ENCODE results near the gene PAOX. TPM values are rescaled to one million over a fixed set of nuclear protein-coding genes. Genes with fewer than 3 reads are reported as not detected.

Gene PAOX
- total RNA-seq (2014; rRNA removed; shearing (Covaris generic)) = 0.48 and 2.1 TPM in 2 replicates

DNA sequence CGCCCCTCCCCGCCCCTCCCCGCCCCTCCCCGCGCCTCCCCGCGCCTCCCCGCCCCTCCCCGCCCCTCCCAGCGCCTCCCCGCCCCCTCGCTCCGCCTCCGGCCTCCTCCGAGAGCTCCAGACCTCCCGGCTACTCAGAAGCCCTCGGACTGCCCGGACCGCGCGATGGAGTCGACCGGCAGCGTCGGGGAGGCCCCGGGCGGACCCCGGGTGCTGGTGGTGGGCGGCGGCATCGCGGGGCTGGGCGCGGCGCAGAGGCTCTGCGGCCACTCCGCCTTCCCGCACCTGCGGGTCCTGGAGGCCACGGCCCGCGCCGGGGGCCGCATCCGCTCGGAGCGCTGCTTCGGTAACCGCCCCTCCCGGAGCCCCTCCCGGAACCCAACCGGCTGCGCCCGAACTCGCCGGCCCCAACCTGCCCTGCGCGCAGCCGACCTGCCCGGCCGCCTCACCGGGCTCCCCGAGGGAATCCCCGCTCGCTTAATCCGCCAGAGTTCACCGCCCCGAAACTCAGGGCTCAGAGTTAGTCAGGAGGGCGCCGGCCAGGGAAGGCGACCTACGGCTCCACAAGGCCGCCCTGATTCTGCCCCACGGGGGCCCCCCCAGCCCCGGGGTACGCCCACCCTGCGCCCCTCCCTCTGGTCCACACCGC, at the start of gene PAOX:
TSS of gene PAOX (plus strand) at position 111 of the 649 bp plus-strand sequence. CDS start at position 166, 55 bp downstream.
- peak; percentile 44 for DNase-seq (ENCODE audit: low read depth)

DNA sequence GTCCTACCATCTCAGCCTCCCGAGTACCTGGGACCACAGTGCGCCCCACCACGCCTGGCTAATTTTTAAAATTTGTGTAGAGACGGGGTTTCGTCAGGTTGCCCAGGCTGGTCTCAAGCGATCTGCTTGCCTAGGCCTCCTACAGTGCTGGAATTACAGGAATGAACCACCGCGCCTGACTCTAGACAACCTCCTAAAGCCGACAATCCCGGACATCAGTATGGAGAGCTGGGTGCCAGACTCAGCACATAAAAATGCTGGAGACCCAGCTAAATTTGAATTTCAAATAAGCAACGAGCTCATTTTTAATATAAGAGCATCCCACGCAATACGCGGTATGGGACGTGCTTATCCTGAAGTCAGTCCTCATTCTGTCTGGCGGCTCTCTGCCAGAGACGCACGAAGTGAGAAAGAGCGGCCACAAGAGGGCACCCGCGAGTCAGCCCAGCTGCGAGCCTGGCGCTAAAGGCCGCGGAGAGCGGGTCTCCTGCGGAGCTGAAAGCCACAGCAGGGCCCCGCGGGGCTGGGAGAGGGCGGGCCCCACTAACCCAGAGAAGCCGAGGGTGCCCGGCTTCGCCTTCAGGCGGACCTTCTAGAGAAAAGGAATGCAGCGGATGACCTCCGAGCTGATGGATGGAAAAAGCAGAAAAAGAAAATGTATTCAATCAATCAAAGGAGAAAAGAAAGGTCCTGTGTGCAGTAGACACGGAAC, 49.4 kb upstream of the PAOX start:
- peak; percentile 80 for DNase-seq (ENCODE audit: low read depth)

DNA sequence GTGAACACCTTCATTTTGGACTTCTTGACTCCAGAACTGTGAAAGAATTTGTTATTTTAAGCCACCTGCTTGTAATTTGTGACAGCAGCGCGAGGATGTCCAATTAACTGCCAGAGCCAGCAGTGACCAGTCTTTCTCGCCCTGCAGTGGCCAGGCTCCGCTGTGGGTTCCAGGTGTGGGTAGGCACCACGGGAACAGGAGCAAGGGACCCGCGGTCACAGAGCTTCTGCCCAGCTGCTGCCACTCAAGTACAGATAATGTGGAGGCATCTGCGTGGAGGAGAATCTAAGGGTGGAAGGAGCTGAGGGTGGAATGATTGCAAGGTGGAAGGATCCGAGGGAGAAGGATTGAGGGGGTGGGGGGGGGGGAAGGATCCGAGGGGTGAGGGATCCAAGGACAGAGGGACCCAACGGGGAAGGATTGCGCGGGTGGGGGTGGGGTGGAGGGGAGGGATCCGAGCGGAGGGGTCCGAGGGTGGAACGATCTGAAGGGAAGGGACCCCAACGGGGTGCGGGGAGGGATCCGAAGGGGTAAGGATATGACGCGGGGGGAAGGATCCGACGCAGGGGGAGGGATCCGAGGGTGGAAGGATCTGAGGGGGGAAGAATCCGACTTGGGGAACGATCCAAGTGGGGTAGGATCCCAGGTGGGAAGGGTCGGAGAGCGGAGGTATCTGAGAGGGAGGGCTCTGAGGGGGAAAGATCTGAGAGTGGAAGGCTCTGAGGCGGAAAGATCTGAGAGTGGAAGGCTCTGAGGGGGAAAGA, 45.9 kb upstream of the PAOX start:
- DNase-seq (ENCODE audit: low read depth) = no peak

DNA sequence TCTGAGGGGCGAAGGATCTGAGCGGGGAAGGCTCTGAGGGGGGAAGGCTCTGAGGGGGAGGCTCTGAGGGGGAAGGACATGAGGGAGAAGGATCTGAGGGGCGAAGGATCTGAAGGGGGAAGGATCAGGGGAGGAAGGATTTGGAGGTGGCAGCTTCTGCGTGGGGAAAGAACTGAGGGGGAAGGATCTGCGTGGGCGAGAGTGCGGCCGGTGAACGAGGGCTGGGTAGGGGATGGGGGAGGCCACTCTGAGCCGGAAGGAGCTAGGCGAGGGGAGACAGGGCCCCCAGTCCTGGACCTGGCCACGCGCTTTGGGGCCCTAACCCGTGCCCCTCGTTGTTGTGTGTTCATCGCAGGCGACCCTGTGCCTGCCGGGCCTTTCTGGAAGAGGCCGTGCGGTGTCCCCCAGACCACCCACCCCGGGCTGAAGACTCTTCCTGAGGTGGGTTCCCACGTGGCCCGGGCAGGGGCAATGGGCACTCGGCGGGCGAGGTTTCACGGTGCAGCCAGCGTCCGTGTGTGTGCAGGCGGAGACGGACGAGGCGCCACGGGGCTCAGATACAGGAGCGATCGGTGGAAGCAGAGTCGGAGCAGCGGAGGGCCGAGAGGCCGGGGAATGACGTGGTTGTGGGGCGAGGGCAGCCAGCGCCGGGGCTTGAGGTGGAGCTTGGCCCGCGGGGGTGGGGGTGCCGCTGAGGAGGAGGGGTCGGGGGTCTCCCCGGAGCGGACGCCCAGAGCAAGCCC, 44.4 kb upstream of the PAOX start:
- peak; percentile 30 for DNase-seq (ENCODE audit: low read depth)

DNA sequence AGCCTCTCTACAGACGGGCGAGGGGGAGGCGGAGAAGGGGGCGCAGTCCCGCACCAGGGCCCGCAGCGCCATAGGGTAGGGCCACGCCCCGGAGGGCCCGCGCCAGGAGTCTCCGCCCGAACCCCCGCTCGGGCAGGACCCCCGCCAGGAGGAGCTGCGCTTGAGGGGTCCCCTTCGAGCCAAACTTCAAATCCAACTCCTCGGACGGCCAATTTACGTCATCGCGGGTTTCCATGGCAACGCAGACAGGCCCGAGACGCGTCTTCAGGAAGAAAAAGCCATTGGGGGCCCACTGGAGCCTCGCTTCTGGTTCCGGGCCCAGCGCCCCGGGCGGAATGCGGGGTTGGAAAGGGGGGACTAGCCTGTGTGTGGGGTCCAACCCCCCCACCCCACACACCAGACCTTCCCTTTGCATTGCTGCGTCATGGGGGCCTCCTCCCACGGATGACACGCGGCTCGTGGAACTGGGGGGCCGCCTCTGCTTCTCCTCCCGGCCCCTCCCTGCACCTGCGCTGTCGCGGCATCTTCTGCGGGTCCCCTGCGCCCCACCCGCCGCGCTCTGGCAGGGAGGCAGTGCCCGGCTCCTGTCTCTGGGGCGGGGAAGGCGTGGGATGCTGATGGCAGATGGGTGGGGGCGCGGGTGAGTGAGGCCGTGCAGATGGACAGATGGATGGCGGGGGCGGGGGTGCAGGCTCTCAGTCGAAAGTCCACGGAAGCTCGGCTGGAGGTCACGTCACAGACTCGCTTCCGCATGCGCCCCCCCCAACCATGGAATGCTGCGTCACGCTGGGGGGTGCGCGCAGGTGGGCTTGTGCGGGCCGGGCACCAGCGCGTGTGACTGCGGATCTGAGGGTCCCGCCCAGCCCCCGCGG, 43.6 kb upstream of the PAOX start:
- peak; percentile 45 for DNase-seq (ENCODE audit: low read depth)

DNA sequence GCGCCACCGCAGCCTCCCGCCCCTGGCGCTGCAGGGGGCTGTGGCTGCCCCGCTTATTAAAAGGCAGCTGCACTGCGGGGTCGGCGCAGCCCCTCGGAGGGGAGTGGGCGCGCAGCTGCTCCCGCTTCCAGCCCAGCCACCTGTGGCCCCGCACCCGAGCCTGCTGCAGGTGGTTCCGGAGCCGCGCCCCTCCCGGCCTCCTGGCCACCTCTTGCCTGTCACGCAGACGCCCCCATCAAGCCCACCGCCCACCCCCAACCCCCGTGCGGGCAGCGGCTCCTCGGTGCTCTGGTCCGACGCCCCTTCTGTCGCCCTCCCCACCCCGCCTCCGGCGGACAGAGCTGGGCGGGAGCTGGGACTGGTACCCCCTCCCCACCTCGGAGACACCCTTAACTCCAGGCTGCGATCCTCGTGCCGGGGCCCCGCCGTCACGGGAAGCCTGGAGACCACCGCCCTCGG, 42.9 kb upstream of the PAOX start:
- no peak for DNase-seq (ENCODE audit: low read depth)

DNA sequence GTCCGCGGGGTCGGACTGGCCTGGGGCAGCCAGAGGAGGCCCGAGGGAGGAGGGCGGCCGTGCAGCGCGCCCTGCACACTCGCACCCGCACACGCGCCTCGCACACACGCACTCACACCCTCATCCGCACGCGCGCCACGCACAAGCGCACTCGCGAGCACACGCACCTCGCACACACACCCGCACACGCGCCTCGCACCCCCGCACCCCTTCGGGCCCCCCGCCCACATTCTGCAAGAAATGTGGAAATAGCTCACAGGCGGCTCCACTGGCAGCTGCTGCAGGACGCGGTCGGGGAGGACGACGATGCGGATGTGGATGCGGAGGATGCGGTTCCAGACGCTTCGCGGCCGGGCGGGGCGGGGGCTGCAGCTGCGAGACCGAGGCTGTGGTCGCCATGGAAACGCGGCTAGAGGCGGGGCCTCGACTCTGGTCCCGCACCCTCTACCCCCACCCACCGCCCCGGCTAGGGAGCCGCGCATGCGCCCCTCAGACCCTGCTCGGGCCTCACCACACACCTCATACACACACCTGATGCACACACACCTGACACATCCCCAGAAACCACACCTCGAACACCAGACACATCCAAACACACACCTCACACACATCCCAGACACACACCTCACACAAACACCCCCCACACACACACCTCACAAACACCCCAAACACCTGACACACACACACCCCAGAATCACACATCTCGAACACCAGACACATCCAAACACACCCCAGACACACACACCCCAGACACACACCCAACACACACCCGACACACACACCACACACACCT, 42.3 kb upstream of the PAOX start, which contains the start of gene CALY:
TSS of gene CALY (minus strand) at position 320 of the 793 bp plus-strand sequence. CDS start 7,907 bp downstream, outside the sequence.
- DNase-seq (ENCODE audit: low read depth) = no peak

DNA sequence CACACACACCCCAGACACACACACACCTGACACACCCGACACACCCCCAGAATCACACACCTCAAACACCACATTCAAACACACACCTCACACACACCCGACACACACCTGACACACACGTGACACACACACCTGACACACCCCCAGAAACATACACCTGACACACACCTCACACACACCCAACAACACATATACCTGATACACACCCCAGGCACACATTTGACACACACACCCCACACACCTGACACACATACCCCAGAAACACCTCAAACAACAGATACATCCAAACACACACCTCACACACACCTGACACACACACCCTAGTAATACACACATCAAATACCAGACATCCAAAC, 41.7 kb upstream of the PAOX start:
- DNase-seq (ENCODE audit: low read depth) = no peak

DNA sequence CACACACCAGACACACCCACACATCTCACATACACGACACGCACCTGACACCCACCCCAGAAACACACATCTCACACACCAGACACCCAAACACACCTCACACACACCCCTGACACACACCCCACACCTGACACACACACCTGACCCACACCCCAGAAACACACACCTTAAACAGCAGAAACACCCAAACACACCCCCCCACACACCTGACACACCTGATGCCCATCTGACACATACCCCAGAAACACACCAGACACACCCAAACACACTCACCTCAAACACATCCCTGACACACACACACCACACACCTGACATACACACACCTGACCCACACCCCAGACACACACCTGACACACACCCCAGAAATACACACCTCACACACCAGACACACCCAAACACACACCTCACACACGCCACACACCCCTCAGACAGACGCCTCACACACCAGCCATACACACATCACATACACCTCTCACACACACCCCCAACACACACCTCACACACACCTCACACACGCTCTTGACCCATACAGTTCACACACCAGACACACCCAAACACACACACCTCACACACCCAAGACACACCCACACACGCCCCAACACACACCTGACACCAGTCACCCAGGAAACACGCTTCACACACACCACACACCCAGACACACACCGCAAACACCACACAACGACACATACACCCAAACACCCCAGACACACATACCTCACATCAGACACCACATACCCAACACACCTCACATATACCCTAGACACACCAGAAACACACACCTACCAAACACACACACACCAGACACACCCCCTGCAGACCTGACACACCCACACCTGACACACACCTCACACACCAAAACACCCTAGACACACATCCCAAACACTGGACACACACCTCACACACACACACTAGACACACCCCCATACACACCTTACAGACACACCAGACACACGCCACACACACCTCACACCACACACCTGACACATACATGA, 40.7 kb upstream of the PAOX start:
- DNase-seq (ENCODE audit: low read depth) = no peak

DNA sequence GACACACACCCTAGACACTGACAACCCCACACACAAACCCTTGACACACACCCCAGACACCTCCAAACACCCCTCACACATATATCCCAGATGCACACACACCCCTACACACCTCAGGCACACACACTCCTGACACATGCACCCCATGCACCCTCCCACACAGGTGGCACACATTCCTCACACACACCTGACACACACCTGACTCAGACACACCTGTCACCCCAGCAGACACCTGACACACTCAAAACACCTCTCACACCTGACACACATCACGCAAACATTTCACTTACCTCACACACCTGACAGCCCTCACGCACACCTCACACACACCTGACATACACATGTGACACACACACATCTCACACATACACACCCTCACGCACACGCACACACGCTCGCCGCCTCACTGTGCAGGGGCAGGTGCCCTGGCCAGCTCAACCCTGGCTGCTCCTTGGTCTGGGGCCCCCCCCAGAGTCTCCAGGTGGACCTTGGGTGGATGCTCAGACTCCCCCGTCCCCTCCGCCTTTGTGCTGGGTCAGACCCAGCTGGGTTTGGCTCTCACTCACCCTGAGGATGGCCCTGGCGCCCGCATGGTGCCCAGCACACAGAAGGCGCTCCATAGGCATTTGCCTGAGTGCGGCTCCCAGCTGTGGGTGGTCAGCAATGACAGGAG, 39.2 kb upstream of the PAOX start:
- no peak for DNase-seq (ENCODE audit: low read depth)

DNA sequence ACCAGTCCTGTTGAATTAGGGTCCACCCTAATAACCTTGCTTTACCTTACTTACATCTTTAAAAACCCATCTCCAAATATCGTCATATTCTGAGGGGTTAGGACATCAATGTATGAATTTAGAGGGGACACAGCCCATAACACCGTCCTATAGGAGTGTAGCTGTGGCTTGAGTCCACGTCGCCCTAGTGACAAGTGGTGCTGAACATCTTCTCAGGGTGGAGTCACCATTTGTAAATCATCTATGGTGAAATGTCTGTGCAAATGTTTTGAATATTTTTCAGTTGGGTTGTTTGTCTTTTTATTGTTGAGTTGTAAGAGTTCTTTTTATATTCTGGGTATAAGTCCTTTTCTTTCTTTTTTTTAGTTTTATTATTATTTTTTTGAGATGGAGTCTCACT, 37.1 kb upstream of the PAOX start:
- DNase-seq (ENCODE audit: low read depth) = no peak

DNA sequence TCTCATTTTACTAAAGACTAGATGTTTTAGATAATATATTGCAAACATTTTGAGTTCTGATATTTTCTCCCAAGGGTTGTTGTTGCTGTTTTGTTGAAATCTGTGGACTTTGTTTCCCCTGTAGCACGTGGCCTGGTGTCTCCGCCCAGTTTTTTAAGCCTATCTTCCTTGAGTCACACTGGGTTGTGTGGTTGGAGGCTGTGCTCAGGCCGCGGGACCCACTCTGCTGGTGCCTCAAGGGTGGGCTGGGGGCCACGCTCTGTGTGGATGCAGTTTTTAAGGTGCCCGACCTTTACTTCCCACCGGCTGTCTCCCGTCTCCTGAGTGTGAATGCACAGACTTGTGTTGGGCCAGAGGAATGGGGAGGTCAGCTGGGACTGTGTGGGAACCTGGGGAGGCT, 36.1 kb upstream of the PAOX start:
- no peak for DNase-seq (ENCODE audit: low read depth)

DNA sequence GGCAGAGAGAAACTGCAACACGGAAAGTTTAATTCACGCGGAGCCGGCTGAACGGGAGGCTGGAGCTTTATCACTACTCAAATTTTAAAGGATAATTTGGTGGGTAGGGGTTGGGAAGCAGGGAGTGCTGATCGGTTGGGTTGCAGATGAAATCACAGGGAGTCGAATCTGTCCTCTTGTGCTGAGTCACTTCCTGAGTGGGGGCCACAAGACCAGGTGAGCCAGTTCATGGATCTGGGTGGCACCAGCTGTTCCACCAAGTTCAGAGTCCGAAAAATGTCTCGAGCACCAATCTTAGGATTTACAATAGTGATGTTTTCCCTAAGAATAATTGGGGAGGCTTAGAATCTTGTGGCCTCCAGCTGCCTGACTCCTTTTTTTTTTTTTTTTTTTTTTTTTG, 35.5 kb upstream of the PAOX start:
- no peak for DNase-seq (ENCODE audit: low read depth)

DNA sequence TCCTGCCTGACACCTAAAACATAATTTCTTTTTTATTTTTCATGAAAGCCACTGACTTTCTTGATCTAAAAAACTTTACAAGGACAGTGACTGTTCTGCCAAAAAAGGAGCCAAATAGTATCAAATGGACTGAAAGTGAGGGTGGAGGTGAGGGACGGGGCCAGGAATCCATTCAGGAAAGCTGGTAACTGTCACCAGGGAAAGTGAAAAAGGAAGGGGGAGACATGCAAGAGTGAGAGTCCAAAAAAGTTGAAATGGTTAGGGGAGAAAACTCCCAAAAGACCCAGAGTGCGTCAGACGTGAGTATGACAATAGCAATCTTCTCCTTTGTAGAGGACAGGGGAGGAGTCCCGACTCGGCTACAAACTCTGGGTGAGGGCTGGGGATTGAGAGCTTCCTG, 34.8 kb upstream of the PAOX start:
- DNase-seq (ENCODE audit: low read depth) = no peak

DNA sequence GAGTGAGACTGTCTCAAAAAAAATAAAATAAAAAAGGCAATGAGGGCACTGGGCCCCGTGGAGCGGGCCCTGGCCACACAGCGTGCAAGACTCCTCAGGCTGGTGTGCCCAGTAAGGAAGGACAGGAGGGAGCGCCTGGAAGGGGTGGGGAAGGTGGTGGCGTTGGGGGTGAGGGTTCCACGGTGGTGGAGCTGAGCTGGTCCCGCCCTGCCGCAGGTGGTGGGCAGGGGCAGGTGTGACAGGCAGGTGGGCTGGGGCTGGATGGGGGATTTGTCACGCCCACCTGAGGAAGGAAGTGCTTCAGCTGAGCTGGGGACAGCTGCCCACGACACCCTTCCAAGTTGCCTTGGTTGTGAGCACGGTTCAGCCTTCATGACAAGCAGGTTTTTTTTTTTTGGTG, 32.6 kb upstream of the PAOX start:
- DNase-seq (ENCODE audit: low read depth) = no peak

DNA sequence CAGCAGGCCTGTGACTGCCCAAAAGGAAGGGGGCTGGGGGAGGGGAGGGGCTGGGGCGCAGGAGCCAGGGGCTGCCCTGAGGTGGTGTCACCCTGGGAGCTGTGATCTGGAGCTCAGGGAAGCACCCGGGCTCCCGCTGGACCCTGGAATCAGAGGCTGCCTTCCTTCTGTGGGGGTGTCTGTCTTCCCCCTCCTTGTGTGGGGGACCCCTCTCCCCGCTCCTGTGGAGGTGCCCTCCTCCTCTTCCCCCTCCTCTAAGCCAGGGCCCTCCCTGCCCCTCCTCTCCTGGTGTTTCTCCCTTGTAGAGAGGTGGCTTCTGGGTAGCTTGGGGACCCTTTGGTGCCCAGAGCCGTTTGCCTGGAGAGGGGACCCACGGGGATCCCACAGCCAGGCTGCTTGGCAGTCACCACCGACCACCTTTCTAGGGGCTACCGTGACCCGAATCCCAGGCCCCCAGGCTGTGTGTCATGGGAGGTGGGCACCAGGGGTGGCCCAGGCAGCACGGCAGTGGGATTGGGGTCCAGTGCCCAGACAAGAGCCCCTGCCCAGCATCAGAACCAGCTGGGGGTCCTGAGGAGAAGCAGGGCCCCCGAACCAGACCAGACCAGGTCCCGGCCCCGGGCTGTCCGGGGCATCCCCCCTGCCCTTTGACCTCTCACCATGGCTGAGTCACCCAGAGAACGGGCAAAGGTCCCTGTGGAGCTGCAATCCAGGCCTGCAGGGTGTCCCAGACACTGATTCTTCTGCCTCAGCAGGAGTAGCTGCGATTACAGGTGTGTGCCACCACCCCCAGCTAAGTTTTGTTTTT, 31.1 kb upstream of the PAOX start:
- no peak for DNase-seq (ENCODE audit: low read depth)

DNA sequence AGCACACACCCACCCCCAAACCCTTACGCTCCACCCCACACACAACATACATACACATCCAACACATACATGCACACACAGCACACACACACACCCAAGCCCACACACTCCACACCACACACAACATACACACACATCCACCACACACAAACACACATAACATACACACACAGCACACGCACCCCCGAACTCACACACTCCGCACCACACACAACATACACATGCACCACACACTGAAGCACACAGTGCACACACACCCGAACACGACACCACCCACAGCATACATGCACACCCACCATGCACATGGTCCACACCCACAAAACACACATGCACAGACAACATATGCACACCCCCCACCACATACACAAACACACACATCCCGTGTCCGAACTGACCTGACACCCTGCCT, 29.9 kb upstream of the PAOX start:
- no peak for DNase-seq (ENCODE audit: low read depth)
